NOMO-1 treated with dmso at 0.1 percent for 144 hours (cell line): ENCODE measurements around the gene JOSD2.

Source experiments
- DNase-seq: peaks from one replicate; lab custom pipeline; 2025; ENCODE audit not compliant: unreplicated experiment; lab: John Stamatoyannopoulos, UW

JOSD2 gene

GRCh38 chr19:50457300-50457699, 53.7 kb downstream of the JOSD2 start:
- DNase-seq: no peak
